ENCODE measurements around the gene PSMA8. TPM values are rescaled to one million over a fixed set of nuclear protein-coding genes. Genes with fewer than 3 reads are reported as not detected.

Gene PSMA8
- total and polyA plus RNA-seq, 2 of the 13 experiments (the other 11 are each of a cell fraction or from before 2014, with no cell fraction given), result not detected

GRCh38 chr18:26181343-26181826 is 47.7 kb downstream of the PSMA8 start (continued):
- TF ChIP-seq PHF8 (CRISPR knock-in tag; IDR thresholded peaks at IDR 0.05) (no peak), MLX (CRISPR knock-in tag; IDR thresholded peaks at IDR 0.05) (no peak), ZNF678 (CRISPR knock-in tag; IDR thresholded peaks at IDR 0.05) (no peak), ZNF556 (CRISPR knock-in tag; IDR thresholded peaks at IDR 0.05; ENCODE audit: borderline replicate concordance) (no peak), SATB2 (CRISPR knock-in tag; IDR thresholded peaks at IDR 0.05) (no peak), ZNF674 (CRISPR knock-in tag; IDR thresholded peaks at IDR 0.05; ENCODE audit: low read depth) (no peak), ZNF782 (CRISPR knock-in tag; IDR thresholded peaks at IDR 0.05; ENCODE audit: borderline replicate concordance) (no peak), ZNF772 (CRISPR knock-in tag; IDR thresholded peaks at IDR 0.05) (no peak)

- Histone ChIP-seq H2AFZ (ENCODE audit: low read length) (no peak overlapping the region), H4K20me1 (ENCODE audit: insufficient read depth, low read length) (no peaks in the 10 kb centered on the region), H3K79me2 (ENCODE audit: insufficient read depth, low read length) (no peaks in the 10 kb centered on the region), H3K9me3 (ENCODE audit: low read length) (no peaks in the 10 kb centered on the region), H3K36me3 (replicated peaks in 1 of 2; ENCODE audit: control insufficient read depth in 1 of 2, insufficient read depth in 2 of 2, low read length in 2 of 2) (no peaks in the 10 kb centered on the region), H3K27me3 (ENCODE audit: control insufficient read depth in 1 of 2, insufficient read depth in 2 of 2, low read length in 2 of 2) (no peaks in the 10 kb centered on the region), H3K27ac (ENCODE audit: extremely low read length, insufficient read depth, low read length) (no peak overlapping the region), H3K9ac (ENCODE audit: insufficient read depth, low read depth, low read length) (no peak overlapping the region), H3K4me1 (ENCODE audit: insufficient read depth, low read length) (peaks cover 5% of the 10 kb centered on the region; the same call in 1 of the 2 replicates), H3K4me3 (replicated peaks in 1 of 3; ENCODE audit: insufficient read depth in 1 of 3, low read depth in 2 of 3, low read length in 3 of 3) (no peak overlapping the region), H3K4me2 (ENCODE audit: low read depth, low read length) (no peak overlapping the region)
- no TSS peak for BruUV-seq (replicated peaks)
- in situ Hi-C loops (cut with HindIII; ENCODE audit: extremely low pct_ligation_motif_present, low pct_unique_long_range_greater_than_20kb) (no loop called here), intact Hi-C loops (cut with micrococcal nuclease; ENCODE audit: unreplicated experiment) (no loop called here)
- POLR2A ChIA-PET, result no interaction called here
- DNase-seq (ENCODE audit: low spot score), result no peak
- CTCF ChIA-PET (ENCODE audit: low intra/inter-chr PET ratio, low total read pairs), result no interaction called here
- no peak for FAIRE-seq
- no peak for ATAC-seq
- TF ChIP-seq CENPX (CRISPR knock-in tag; IDR thresholded peaks at IDR 0.05), result no peak
- TF ChIP-seq FOXC1 (CRISPR knock-in tag; IDR thresholded peaks at IDR 0.05; ENCODE audit: borderline replicate concordance), result no peak
- TF ChIP-seq IKZF5 (CRISPR knock-in tag; IDR thresholded peaks at IDR 0.05), result no peak
- TF ChIP-seq ESRRA (CRISPR knock-in tag; IDR thresholded peaks at IDR 0.05; ENCODE audit: low read depth), result no peak
- no peak for TF ChIP-seq ZNF10 (CRISPR knock-in tag; IDR thresholded peaks at IDR 0.05; ENCODE audit: borderline replicate concordance, low read depth)
- no peak for TF ChIP-seq MXD3 (CRISPR knock-in tag; IDR thresholded peaks at IDR 0.05)
- no peak for TF ChIP-seq LCORL (IDR thresholded peaks at IDR 0.05)
- no peak for TF ChIP-seq LCORL (CRISPR knock-in tag; IDR thresholded peaks at IDR 0.05)
- TF ChIP-seq ZNF512 (CRISPR knock-in tag; IDR thresholded peaks at IDR 0.05), result no peak
- no peak for TF ChIP-seq ZHX1 (CRISPR knock-in tag; IDR thresholded peaks at IDR 0.05; ENCODE audit: low read depth)
These were observed 49.9 kb downstream of the PSMA8 start for GRCh38 chr18:26183395-26184112.

Measured in HepG2 (cell line).